Mammary epithelial cell (primary cell): ENCODE data around the gene GRID2.

Experiments
- CTCF ChIP-seq, 2 donors: IDR thresholded peaks in 1 of 2; conservative IDR thresholded peaks in 1 of 2; 2 replicates each; pipeline ENCODE4 v1.5.1; 2011 to 2012; ENCODE audit warnings: inconsistent platforms in 2 of 2, low read length in 2 of 2, mild to moderate bottlenecking in 2 of 2, control low read depth in 1 of 2, low read depth in 1 of 2; ENCODE audit not compliant: insufficient read depth in 1 of 2; ENCODE audit errors: extremely low read depth in 1 of 2
- EZH2 ChIP-seq: IDR thresholded peaks from 2 replicates; pipeline ENCODE4 v1.6.1; 2012; ENCODE audit warnings: low read length, inconsistent platforms, borderline replicate concordance

DNA sequence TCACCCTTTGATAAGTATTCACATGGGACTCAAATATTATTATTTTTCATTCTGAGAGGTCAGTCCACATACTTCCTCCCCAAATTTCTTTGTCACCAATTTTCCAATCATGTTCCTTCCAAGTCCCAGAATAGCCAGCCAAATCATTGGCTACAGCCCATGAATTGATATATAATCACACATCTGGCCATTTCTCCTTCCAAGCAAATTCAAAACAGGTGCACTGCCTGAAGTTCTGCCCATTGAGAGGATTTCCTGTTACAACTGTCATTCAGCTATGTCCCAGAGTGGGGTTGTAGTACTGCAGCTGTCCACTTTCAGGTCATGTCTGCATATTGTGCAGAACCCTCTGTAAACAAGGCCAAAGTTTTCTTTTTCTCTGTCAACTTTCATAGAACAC lies 347.8 kb downstream of the GRID2 start:
- TF ChIP-seq CTCF (conservative IDR thresholded peaks at IDR 0.05 in 1 of 2, IDR thresholded peaks at IDR 0.05 in 1 of 2; ENCODE audit: extremely low read depth in 1 of 2, insufficient read depth in 1 of 2, low read depth in 1 of 2, low read length in 2 of 2) (no peak), EZH2 (no peak)
